ENCODE results near the gene IGSF10. TPM values are rescaled to one million over a fixed set of nuclear protein-coding genes. Genes with fewer than 3 reads are reported as not detected.
A peak's percentile ranks its signal among the peaks of the same experiment; 100 is the strongest.

Gene IGSF10
- total and polyA plus RNA-seq, 2 of the 8 experiments (the other 6 are each of a cell fraction or from before 2014, with no cell fraction given): 0.59 to 0.95 TPM

- H3K9me3 ChIP-seq (ENCODE audit: insufficient read depth in 2 of 2, low read depth in 1 of 2, low read length in 1 of 2): no peaks in the 10 kb centered on the region
- H2BK12ac ChIP-seq (ENCODE audit: low read depth, low read length): no peak overlapping the region
- H3K18ac ChIP-seq (ENCODE audit: extremely low read depth, low read length): no peak overlapping the region
- no peak overlapping the region for H4K8ac ChIP-seq (ENCODE audit: extremely low read depth, insufficient read depth, low read length)
- no peak overlapping the region for H4K91ac ChIP-seq (replicated peaks; ENCODE audit: insufficient read length, low read length)
- H3K4me2 ChIP-seq (ENCODE audit: insufficient read depth in 1 of 2, low read depth in 2 of 2, low read length in 2 of 2): no peak overlapping the region
- ChIA-PET CTCF (ENCODE audit: partially characterized antibody) (interaction anchor here (0.6 to 4.8 kb wide), 34 partner anchors 8 to 403 kb away, joined by 3 to 45 read pairs (median 3); partner anchors contain the start of genes AADAC and IGSF10), POLR2A (ENCODE audit: partially characterized antibody) (no interaction called here)
- H3K4me1 ChIP-seq (replicated peaks in 1 of 4; ENCODE audit: control insufficient read depth in 3 of 4, insufficient read depth in 4 of 4, low read length in 3 of 4): no peaks in the 10 kb centered on the region
- peak; percentile 36 to 58 for DNase-seq (ENCODE audit: low read depth in 1 of 2, low spot score in 2 of 2)
- no peak overlapping the region for H4K5ac ChIP-seq (ENCODE audit: insufficient read length, low read depth, low read length)
- H3K27me3 ChIP-seq (replicated peaks in 1 of 4; ENCODE audit: control insufficient read depth in 3 of 4, extremely low read depth in 1 of 4, insufficient read depth in 3 of 4, low read length in 3 of 4): no peaks in the 10 kb centered on the region
- H2BK5ac ChIP-seq (ENCODE audit: low read depth, low read length): no peak overlapping the region
- no peak overlapping the region for H3K9ac ChIP-seq (replicated peaks in 1 of 4; ENCODE audit: extremely low read depth in 1 of 4, low read depth in 3 of 4, low read length in 3 of 4)
- no peaks in the 10 kb centered on the region for H3K79me1 ChIP-seq (ENCODE audit: low read depth, low read length)
- no peak overlapping the region for H2BK20ac ChIP-seq (ENCODE audit: low read length)
- no peaks in the 10 kb centered on the region for H3K36me3 ChIP-seq (ENCODE audit: control insufficient read depth in 2 of 4, insufficient read depth in 4 of 4, low read length in 3 of 4)
- peak; percentile 24 for FAIRE-seq
- no peaks in the 10 kb centered on the region for H3K79me2 ChIP-seq (ENCODE audit: control insufficient read depth in 1 of 2, insufficient read depth in 2 of 2, low read length in 2 of 2)
- no peak overlapping the region for H2BK120ac ChIP-seq (replicated peaks; ENCODE audit: low read depth, low read length)
- no peak overlapping the region for H3K4ac ChIP-seq (replicated peaks; ENCODE audit: insufficient read length, low read depth, low read length)
- H3K4me3 ChIP-seq (ENCODE audit: extremely low read depth in 1 of 4, insufficient read depth in 2 of 4, low read depth in 3 of 4, low read length in 4 of 4): no peak overlapping the region
- H4K20me1 ChIP-seq (replicated peaks in 1 of 2; ENCODE audit: control insufficient read depth in 1 of 2, insufficient read depth in 2 of 2, low read length in 2 of 2): no peaks in the 10 kb centered on the region
- no peak overlapping the region for H2AK5ac ChIP-seq (ENCODE audit: low read depth, low read length)
- no peak overlapping the region for H2AFZ ChIP-seq (ENCODE audit: low read length)
- WGBS, 2 experiments (ENCODE audit: extremely low coverage in 1 of 2, insufficient coverage in 1 of 2, insufficient read length in 1 of 2, insufficient replicate concordance in 2 of 2, low coverage in 1 of 2, low lambda C conversion rate in 2 of 2, missing lambda C conversion rate in 1 of 2): 46% methylated on average over 9 of the region's 9 CpGs; no CpG with 5 or more reads in 1 of the 2 experiments
- no peak overlapping the region for H3K23ac ChIP-seq (ENCODE audit: insufficient read length)
- no peak overlapping the region for H3K14ac ChIP-seq (ENCODE audit: insufficient read length)
- no peak overlapping the region for H3K27ac ChIP-seq (ENCODE audit: low read depth, low read length)
- H3K56ac ChIP-seq (replicated peaks; ENCODE audit: insufficient read length, low read depth, low read length): no peak overlapping the region
- no peaks in the 10 kb centered on the region for H3K23me2 ChIP-seq (ENCODE audit: low read depth, low read length)
- H2BK15ac ChIP-seq (ENCODE audit: low read length): no peak overlapping the region
- TF ChIP-seq RAD21 (IDR thresholded peaks at IDR 0.05 in 1 of 2, conservative IDR thresholded peaks at IDR 0.05 in 1 of 2; ENCODE audit: low read depth in 2 of 2, low read length in 2 of 2) (peak; percentile 79 to 83), CTBP2 (IDR thresholded peaks at IDR 0.05; ENCODE audit: borderline replicate concordance, insufficient read depth, insufficient read length, low read length) (no peak), RNF2 (IDR thresholded peaks at IDR 0.05; ENCODE audit: borderline replicate concordance, low read depth, low read length, missing control alignments, poor library complexity, severe bottlenecking) (no peak), EGR1 (IDR thresholded peaks at IDR 0.05; ENCODE audit: borderline replicate concordance, low read depth, low read length) (no peak), YY1 (IDR thresholded peaks at IDR 0.05; ENCODE audit: low read depth, low read length) (no peak), SIN3A (conservative IDR thresholded peaks at IDR 0.05 in 1 of 2, IDR thresholded peaks at IDR 0.05 in 1 of 2; ENCODE audit: low read depth in 1 of 2, low read length in 2 of 2) (no peak), TAF1 (IDR thresholded peaks at IDR 0.05; ENCODE audit: low read depth, low read length) (no peak), CHD2 (IDR thresholded peaks at IDR 0.05; ENCODE audit: low read length) (no peak), CTCF (IDR thresholded peaks at IDR 0.05; ENCODE audit: control extremely low read depth in 1 of 3, insufficient read depth in 1 of 3, low read depth in 1 of 3, low read length in 3 of 3) (peak; percentile 36 to 81 (median 68))
Measured at GRCh38 chr3:151468284-151468917, 7.5 kb upstream of the IGSF10 start.
